Middle frontal gyrus (tissue), 1 donor: Measurements from ENCODE around the gene RAPH1.

ENCODE experiments used
- DNase-seq: peaks from one replicate; pipeline ENCODE4 v3.0.0-alpha.2; 2015; ENCODE audit warnings: low spot score; ENCODE audit errors: extremely low spot score

Gene RAPH1

DNA sequence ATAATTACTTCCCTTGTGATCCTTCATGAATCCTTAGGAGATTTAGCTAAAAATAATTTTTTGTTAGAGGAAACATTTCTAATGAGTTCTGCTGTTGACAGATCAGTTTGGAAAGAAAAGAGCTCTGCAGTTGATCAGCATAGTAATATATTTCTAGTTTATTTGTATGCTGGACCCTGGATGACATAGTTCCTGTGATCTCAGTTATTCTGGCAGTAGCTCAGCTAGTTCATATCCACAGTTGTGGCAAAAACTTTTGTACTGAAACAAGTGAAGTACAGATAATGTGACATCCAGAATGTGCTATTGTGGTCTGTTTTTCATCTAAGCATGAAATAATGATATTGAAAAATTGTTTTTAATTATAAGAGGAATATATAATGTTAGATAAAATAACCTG lies 173.2 kb downstream of the RAPH1 start:
- no peak for DNase-seq

DNA sequence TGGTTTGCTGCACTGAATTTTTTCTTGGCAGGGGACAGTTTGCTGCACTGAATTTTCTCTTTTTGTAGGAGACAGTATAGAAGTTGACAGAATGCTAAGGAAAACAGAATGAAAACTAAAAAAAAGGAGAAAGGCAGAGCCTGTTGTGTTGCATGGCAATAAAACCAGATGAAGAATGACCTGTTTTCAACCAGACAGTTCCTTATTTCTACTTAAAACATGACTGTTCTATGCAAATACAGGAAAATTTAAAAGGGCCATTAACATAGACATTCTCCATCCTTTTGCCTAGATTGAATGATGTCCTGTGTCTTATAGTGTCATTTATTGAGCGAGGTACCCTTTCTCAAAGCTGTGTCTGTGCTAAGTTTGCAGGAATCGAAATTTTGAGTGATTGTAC lies 173.6 kb downstream of the RAPH1 start:
- no peak for DNase-seq

DNA sequence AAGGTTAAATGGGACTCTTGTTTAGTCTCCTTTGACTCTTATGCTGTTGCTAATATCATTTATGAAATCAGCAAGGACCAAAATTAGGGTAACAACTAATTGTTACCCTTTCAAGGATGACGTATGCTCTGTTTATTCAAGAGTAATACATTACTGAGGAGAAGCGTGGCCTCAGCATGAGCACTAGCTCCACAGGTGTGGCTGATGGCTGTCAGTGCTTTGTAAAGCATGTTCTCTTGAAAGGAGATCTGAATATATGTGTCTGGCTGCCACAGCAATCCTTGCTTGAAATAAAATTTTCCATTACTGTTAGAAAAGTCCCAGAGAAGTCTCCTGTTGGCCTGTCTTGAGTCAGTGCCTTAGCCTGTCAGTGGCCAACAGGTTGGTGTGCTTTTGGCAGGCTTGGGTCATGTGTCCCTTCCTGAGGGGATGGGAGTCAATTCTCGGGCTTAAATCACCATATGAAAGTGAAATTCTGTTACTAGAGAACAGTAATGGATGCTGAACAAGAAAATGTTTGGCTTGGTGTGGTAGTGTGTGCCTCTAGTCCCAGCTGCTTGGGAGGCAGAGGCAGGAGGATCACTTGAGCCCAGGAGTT lies 174.2 kb downstream of the RAPH1 start:
- DNase-seq, result no peak

DNA sequence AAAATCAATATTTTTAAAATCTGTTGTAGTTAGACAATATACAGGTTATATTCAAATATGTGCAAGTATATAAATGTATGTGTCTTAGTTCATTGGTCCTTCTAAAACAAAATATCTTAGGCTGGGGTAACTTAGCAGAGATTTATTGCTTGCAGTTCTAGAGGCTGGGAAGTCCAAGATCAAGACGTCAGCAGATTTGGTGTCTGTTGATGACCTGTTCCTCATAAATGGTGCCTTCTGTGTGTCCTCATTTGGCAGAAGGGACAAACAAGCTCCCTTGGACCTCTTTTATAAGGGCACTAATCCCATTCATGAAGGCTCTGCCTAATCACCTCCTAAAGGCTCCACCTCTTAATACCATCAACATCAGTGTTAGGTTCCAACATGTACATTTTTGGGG lies 175.7 kb downstream of the RAPH1 start:
- no peak for DNase-seq

DNA sequence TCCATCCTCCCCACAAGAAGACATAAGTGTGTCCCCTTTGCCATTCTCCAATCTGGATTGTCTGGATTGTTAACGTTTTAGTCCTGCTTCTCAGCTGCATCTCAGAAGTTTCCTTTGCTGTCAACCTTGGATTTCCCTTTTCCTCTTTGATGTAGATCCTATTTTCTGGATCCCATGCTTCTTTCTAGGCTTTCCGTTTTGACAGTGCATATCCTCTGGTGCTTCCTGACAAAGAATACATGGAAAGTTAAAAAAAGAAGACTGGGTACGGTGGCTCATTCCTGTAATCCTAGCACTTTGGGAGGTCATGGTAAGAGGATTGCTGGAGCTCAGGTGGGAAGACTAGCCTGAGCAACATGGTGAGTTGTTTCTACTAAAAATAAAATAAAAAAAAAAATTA lies 180.1 kb downstream of the RAPH1 start:
- DNase-seq, result no peak

DNA sequence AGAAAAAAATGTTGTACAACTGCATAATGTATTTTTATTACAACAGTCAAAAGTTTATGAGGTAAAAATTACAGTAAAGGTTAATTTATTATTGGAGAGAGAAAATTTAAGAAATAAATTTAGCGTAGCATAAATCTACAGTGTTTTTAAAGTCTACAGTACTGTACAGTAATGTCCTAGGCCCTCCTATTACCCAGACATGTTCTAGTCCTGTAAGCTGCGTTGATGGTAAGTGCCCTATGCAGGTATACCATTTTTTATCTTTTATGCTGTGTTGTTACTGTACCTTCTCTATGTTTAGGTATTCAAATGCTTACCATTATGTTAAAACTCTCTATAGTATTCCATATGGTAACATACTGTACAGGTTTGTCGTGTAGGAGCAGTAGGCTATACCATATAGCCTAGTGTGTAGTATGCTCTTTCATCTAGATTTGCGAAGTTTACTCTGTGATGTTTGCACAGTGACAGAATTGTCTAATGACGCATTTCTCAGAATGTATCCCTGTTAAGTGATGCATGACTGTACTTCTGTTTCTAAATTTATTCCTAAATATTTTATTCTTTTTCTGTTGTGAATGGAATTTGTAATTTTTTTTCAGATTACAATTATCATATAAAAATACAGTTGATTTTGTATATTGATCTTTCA lies 182.4 kb downstream of the RAPH1 start:
- DNase-seq, result no peak

DNA sequence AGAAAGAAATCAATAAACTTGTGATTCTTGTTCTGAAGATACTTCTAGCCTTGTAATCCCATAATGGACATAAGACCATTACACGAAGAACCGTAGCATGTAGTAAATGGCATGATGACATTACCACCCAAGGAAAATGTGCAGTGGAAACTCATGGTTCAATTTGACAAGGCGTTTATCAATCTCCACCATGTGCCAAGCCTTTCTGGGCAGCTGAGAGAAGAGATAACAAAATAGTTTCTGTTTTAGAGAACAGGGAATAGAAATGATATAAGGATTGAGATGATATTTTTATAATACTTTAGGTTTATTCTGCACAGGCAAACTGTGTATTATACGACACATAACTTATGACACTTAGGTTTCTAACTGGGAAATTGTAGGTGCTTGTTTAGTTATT lies 187.7 kb downstream of the RAPH1 start:
- no peak for DNase-seq

DNA sequence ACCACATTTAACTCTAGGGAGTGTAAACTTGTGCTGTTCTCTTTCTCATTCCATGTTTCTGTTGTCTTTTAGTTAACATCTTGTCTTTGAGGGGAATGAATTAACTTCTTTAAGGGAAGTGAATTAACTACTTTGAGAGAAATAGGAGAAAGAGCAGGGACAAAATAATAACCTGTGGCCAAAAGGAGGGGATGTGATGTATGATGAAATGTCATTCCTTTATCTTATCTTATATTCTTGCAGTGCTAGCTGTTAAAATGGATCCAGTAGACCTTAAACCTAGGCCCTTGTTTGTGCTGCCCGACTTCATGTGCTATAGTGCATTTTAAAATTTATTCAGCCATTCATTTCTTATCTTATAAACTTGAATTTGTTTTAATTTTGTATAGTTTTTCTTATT lies 188.5 kb downstream of the RAPH1 start:
- no peak for DNase-seq

DNA sequence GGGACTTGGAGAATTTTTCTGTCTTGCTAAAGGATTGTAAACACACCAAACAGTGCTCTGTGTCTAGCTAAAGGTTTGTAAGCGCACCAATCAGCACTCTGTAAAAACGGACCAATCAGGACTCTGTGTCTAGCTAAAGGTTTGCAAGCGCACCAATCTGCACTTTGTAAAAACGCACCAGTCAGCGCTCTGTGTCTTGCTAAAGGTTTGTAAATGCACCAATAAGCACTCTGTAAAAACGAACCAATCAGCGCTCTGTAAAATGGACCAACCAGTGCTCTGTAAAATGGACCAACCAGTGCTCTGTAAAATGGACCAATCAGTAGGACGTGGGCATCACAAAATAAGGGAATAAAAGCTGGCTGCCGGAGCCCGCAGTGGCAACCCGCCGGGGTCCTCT lies 190.4 kb downstream of the RAPH1 start:
- no peak for DNase-seq
